PC-3 (cell line): ENCODE measurements around the gene CACNA1I.

ENCODE experiments used
- CTCF ChIP-seq: fragments of 300-600 bp; sonication (generic); conservative IDR thresholded peaks from 2 replicates; pipeline ENCODE4 v1.5.1; 2017; ENCODE audit warnings: antibody characterized with exemption, low read depth, mild to moderate bottlenecking, low read length
- EZH2 ChIP-seq: fragments of 300-600 bp; sonication (generic); IDR thresholded peaks from one replicate; pipeline ENCODE4 v1.6.1; 2017; ENCODE audit warnings: antibody characterized with exemption, mild to moderate bottlenecking, low read length; ENCODE audit not compliant: unreplicated experiment

DNA sequence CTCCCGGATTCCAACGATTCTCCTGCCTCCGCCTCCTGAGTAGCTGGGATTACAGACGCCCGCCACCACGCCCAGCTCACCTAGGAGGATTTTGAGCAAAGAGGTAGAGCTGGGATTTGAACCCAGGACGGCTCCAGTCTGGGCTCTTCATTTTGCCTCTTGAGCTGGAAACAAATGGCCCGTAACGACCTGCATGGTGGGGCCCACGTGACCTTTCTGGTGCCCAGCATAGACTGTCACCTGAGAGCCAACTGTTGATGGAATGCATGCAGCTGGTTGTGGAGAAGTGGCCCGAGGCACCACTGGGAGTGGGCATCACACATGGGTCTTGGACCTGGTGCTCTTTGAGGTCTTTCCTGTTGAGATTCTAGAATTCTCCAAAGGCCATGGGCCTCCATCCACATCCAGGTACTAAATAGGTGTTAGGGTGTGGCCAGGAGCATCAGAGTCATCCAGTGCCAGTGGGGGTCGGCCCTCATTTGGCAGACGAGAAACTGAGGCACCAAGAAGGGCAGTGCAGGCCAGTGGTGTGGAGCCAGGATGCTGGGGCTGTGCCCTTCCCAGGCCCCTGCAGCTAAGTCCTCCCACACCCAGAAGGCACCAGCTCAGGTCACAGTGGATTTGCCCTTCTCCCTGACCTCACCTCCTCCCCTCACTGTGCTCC is 46.3 kb upstream of the CACNA1I start:
- TF ChIP-seq CTCF, result no peak
- TF ChIP-seq EZH2, result no peak
